ENCODE measurements around the gene C12orf76. TPM values are rescaled to one million over a fixed set of nuclear protein-coding genes. Genes with fewer than 3 reads are reported as not detected.

Gene C12orf76
- polyA plus RNA-seq, 3 donors = 9.3 to 19.4 (median 10.6) TPM

DNA sequence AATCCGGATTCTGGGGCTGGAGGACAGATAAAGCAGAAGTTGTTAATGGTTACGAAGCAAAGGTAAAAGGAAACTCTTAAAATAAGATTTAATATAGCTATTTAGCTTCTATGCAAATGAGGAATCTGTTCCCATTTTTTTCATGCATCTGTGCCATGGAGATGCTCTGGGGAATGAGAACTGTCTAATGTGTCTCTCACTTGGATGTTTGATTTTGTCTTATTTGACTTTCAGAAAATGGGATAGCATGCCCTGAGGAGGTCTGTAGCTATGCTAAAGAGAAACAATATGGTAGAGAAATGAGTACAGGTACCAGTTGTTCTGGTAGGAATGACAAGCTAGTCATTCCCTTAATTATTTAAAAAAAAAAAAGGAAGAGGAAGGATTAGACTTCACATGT is 24.3 kb downstream of the C12orf76 start:
- peaks cover 8% of the 10 kb centered on the region for H3K4me1 Mint-ChIP-seq
- TF ChIP-seq, protein P1, sequence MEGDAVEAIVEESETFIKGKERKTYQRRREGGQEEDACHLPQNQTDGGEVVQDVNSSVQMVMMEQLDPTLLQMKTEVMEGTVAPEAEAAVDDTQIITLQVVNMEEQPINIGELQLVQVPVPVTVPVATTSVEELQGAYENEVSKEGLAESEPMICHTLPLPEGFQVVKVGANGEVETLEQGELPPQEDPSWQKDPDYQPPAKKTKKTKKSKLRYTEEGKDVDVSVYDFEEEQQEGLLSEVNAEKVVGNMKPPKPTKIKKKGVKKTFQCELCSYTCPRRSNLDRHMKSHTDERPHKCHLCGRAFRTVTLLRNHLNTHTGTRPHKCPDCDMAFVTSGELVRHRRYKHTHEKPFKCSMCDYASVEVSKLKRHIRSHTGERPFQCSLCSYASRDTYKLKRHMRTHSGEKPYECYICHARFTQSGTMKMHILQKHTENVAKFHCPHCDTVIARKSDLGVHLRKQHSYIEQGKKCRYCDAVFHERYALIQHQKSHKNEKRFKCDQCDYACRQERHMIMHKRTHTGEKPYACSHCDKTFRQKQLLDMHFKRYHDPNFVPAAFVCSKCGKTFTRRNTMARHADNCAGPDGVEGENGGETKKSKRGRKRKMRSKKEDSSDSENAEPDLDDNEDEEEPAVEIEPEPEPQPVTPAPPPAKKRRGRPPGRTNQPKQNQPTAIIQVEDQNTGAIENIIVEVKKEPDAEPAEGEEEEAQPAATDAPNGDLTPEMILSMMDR (IDR thresholded peaks at IDR 0.05) = no peak
- H2AFZ ChIP-seq (ENCODE audit: insufficient read depth, low read depth, low read length, poor library complexity, severe bottlenecking) = no peak overlapping the region
- H3K36me3 Mint-ChIP-seq = peaks cover 81 to 96% of the 10 kb centered on the region in 2 donors
- H3K4me1 ChIP-seq (ENCODE audit: control insufficient read depth in 1 of 2, insufficient read depth in 2 of 2, low read length in 2 of 2) = no peaks in the 10 kb centered on the region
- peaks cover 41% of the 10 kb centered on the region for H4K20me1 ChIP-seq (ENCODE audit: insufficient read depth, low read length)
- peaks cover 25% of the 10 kb centered on the region for H3K79me2 ChIP-seq (ENCODE audit: insufficient read depth, low read length)
- no peak overlapping the region for H3K9ac ChIP-seq (ENCODE audit: insufficient read depth, low read length, poor library complexity, severe bottlenecking)
- H3K4me3 ChIP-seq (replicated peaks in 1 of 3; ENCODE audit: low read depth in 2 of 3, low read length in 3 of 3) = no peak overlapping the region
- no peaks in the 10 kb centered on the region for H3K9me3 Mint-ChIP-seq
- peak overlapping the region in 1 of 2 donors; percentile 42 for H3K27ac ChIP-seq (ENCODE audit: low read depth in 1 of 2, low read length in 2 of 2)
- no peak overlapping the region for H3K4me3 Mint-ChIP-seq
- peaks cover 0 to 2% (median 0%) of the 10 kb centered on the region in 3 donors for H3K27me3 Mint-ChIP-seq (ENCODE audit: low read depth in 3 of 3)
- H3K36me3 ChIP-seq (replicated peaks in 1 of 2; ENCODE audit: control insufficient read depth in 1 of 2, insufficient read depth in 2 of 2, low read length in 2 of 2) = peaks cover 93 to 100% of the 10 kb centered on the region in 2 donors
- H3K27ac Mint-ChIP-seq = no peak overlapping the region
- H3K27me3 ChIP-seq (ENCODE audit: control insufficient read depth in 2 of 2, insufficient read depth in 2 of 2, low read length in 2 of 2) = no peaks in the 10 kb centered on the region
- H3K9me3 ChIP-seq (replicated peaks in 1 of 2; ENCODE audit: control insufficient read depth in 1 of 2, insufficient read depth in 1 of 2, low read length in 2 of 2) = no peaks in the 10 kb centered on the region
- no CpG with 5 or more reads among the region's 2 CpGs for WGBS (ENCODE audit: insufficient coverage)
- intact Hi-C loops (cut with micrococcal nuclease) = loop anchor here (1.0 to 5.0 kb wide), 2 partner anchors 9 to 37 kb away; no protein-coding TSS in a partner anchor
- no peak for DNase-seq
- H3K4me2 ChIP-seq (replicated peaks; ENCODE audit: extremely low read depth, low read length, poor library complexity, severe bottlenecking) = no peak overlapping the region

DNA sequence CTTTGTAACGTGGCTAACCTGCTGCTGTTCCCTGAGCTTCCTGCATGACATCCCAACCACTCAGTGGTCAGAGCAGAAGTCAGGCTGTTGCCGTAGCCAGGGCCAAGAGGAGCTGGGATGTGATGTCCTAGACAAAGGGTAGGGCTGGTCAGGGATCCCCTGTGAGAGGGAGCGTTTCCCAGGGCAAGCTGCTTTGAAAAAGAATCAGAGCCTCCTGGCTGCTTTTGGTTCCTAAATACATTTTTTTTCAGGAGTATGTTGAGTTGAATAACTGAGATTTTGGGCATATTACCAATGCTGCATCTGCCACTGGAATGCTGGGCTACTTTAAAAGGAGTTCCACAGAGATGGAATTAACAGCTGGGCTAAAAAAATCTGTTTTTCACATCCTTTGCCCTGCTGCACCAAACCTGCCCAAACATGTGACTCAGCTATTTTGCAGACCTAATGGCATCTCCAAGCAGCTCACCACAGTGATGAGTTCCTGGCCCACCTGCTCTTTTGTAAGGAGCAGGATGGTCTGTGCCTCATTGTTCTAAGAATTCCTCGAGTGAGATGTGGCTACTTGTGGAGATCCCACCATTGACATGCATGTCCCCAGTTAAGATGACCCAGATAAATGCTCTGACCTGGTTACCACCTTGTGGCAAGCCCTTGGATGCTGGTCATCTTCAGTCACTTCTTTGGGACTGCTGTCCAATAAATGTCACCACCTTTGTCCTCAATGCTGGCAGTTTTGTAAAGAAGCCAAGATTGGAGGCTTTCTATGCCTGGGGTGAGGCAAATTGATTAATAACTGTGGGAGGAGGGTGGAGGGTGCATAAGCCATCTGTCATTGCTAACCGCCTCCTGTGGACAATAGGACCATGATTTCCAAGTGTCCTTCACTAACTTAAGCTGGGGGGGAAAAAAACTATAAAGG is 25.0 kb downstream of the C12orf76 start:
- peaks cover 8% of the 10 kb centered on the region for H3K4me1 Mint-ChIP-seq
- DNase-seq = no peak
- no peaks in the 10 kb centered on the region for H3K9me3 Mint-ChIP-seq
- Histone ChIP-seq H3K9ac (ENCODE audit: insufficient read depth, low read length, poor library complexity, severe bottlenecking) (no peak overlapping the region), H4K20me1 (ENCODE audit: insufficient read depth, low read length) (peaks cover 41% of the 10 kb centered on the region), H3K79me2 (ENCODE audit: insufficient read depth, low read length) (peaks cover 25% of the 10 kb centered on the region), H3K4me3 (replicated peaks in 1 of 3; ENCODE audit: low read depth in 2 of 3, low read length in 3 of 3) (no peak overlapping the region), H3K27ac (ENCODE audit: low read depth in 1 of 2, low read length in 2 of 2) (peak overlapping the region in 1 of 2 donors; percentile 29), H3K27me3 (ENCODE audit: control insufficient read depth in 2 of 2, insufficient read depth in 2 of 2, low read length in 2 of 2) (no peaks in the 10 kb centered on the region), H3K9me3 (replicated peaks in 1 of 2; ENCODE audit: control insufficient read depth in 1 of 2, insufficient read depth in 1 of 2, low read length in 2 of 2) (no peaks in the 10 kb centered on the region), H2AFZ (ENCODE audit: insufficient read depth, low read depth, low read length, poor library complexity, severe bottlenecking) (no peak overlapping the region), H3K4me2 (replicated peaks; ENCODE audit: extremely low read depth, low read length, poor library complexity, severe bottlenecking) (no peak overlapping the region), H3K4me1 (ENCODE audit: control insufficient read depth in 1 of 2, insufficient read depth in 2 of 2, low read length in 2 of 2) (no peaks in the 10 kb centered on the region), H3K36me3 (replicated peaks in 1 of 2; ENCODE audit: control insufficient read depth in 1 of 2, insufficient read depth in 2 of 2, low read length in 2 of 2) (peaks cover 95 to 100% of the 10 kb centered on the region in 2 donors)
- no peak overlapping the region for H3K4me3 Mint-ChIP-seq
- TF ChIP-seq, protein P1 (IDR thresholded peaks at IDR 0.05) = no peak
- H3K36me3 Mint-ChIP-seq = peaks cover 84 to 97% of the 10 kb centered on the region in 2 donors
- intact Hi-C loops (cut with micrococcal nuclease) = loop anchor here (5.0 kb wide), 1 partner anchor 36 kb away; no protein-coding TSS in a partner anchor
- H3K27ac Mint-ChIP-seq = peak overlapping the region in 4 of 7 donors; percentile 43 to 63 (median 45)
- 100% methylated on average over 4 of the region's 5 CpGs for WGBS (ENCODE audit: insufficient coverage)
- peaks cover 0 to 2% (median 0%) of the 10 kb centered on the region in 3 donors for H3K27me3 Mint-ChIP-seq (ENCODE audit: low read depth in 3 of 3)

All from CD14-positive monocyte (primary cell).